PC-3 (cell line): ENCODE results near the gene TCAF2.
"Not testable (repeated sequence)": the region's sequence is repeated elsewhere in the genome, so short reads cannot be mapped to it uniquely, and the experiment has no call there.

ENCODE experiments used
- CTCF ChIP-seq: fragments of 300-600 bp; sonication (generic); conservative IDR thresholded peaks from 2 replicates; pipeline ENCODE4 v1.5.1; 2017; ENCODE audit warnings: antibody characterized with exemption, low read depth, mild to moderate bottlenecking, low read length
- EZH2 ChIP-seq: fragments of 300-600 bp; sonication (generic); IDR thresholded peaks from one replicate; pipeline ENCODE4 v1.6.1; 2017; ENCODE audit warnings: antibody characterized with exemption, mild to moderate bottlenecking, low read length; ENCODE audit not compliant: unreplicated experiment
- EZH2phosphoT487 ChIP-seq: fragments of 300-600 bp; sonication (generic); IDR thresholded peaks from 2 replicates; pipeline ENCODE4 v1.6.1; 2018; ENCODE audit warnings: mild to moderate bottlenecking, antibody characterized with exemption, low read length, borderline replicate concordance

GRCh38 chr7:143615545-143615944 is 5.2 kb upstream of the TCAF2 start:
- TF ChIP-seq CTCF, EZH2, EZH2phosphoT487: not testable (repeated sequence)
